NCI-H345 (cell line): ENCODE measurements around the gene RNU6-9.
A peak's percentile ranks its signal among the peaks of the same experiment; 100 is the strongest.
"Not testable (repeated sequence)": the region's sequence is repeated elsewhere in the genome, so short reads cannot be mapped to it uniquely, and the experiment has no call there.

Source experiments
- DNase-seq: peaks from one replicate; lab custom pipeline; 2025; lab: John Stamatoyannopoulos, UW

RNU6-9 gene

GRCh38 chr19:892894-893689 lies at the start of gene RNU6-9, which contains the start of gene MED16:
Gene RNU6-9, plus strand, starts transcription at chr19:893484.
Gene MED16, minus strand, starts transcription at chr19:893187. Its CDS starts 2,056 bp downstream, at chr19:891131.
- DNase-seq, result peak; percentile 93

- peak; percentile 19 for DNase-seq
Measured at GRCh38 chr19:843836-844545, 49.3 kb upstream of the RNU6-9 start.

GRCh38 chr19:844546-844971 lies 48.7 kb upstream of the RNU6-9 start:
- DNase-seq, result no peak

GRCh38 chr19:845707-846521 lies 47.4 kb upstream of the RNU6-9 start:
- no peak for DNase-seq

- DNase-seq, result no peak
Measured at GRCh38 chr19:848386-848921, 44.8 kb upstream of the RNU6-9 start.

GRCh38 chr19:849195-849594 lies 44.1 kb upstream of the RNU6-9 start:
- DNase-seq, result not testable (repeated sequence)

GRCh38 chr19:850221-850978 lies 42.9 kb upstream of the RNU6-9 start:
- peak; percentile 61 for DNase-seq

- no peak for DNase-seq
Measured at GRCh38 chr19:850979-851335, 42.3 kb upstream of the RNU6-9 start.

- DNase-seq, result no peak
Measured at GRCh38 chr19:852136-853013, 40.9 kb upstream of the RNU6-9 start, which contains the start of gene ELANE. Gene ELANE, plus strand, starts transcription at chr19:852303. Its CDS starts 26 bp downstream, at chr19:852329.

GRCh38 chr19:853014-853585 lies 40.2 kb upstream of the RNU6-9 start:
- no peak for DNase-seq

GRCh38 chr19:853614-854220 lies 39.6 kb upstream of the RNU6-9 start:
- not testable (repeated sequence) for DNase-seq

- no peak for DNase-seq
Measured at GRCh38 chr19:854549-854948, 38.7 kb upstream of the RNU6-9 start.

- DNase-seq, result no peak
Measured at GRCh38 chr19:855142-855541, 38.1 kb upstream of the RNU6-9 start.

- DNase-seq, result no peak
Measured at GRCh38 chr19:855566-856120, 37.6 kb upstream of the RNU6-9 start.

- no peak for DNase-seq
Measured at GRCh38 chr19:858284-858683, 35.0 kb upstream of the RNU6-9 start.

- no peak for DNase-seq
Measured at GRCh38 chr19:858868-859843, 34.1 kb upstream of the RNU6-9 start, which contains the start of gene CFD. Gene CFD, plus strand, starts transcription at chr19:859664. Its CDS starts 26 bp downstream, at chr19:859690.

GRCh38 chr19:861141-861755 lies 32.0 kb upstream of the RNU6-9 start:
- no peak for DNase-seq
